PFSK-1 (cell line): ENCODE data around the gene ERVK3-1.

Experiments
- FOXP2 ChIP-seq: optimal IDR thresholded peaks from 2 replicates; pipeline ENCODE3; 2011; ENCODE audit warnings: borderline replicate concordance, control low read depth, inconsistent platforms; ENCODE audit not compliant: insufficient read depth; ENCODE audit errors: extremely low read length, extremely low read depth
- POLR2AphosphoS5 ChIP-seq: IDR thresholded peaks from 2 replicates; pipeline ENCODE4 v1.6.1; 2012; ENCODE audit warnings: low read depth, mild to moderate bottlenecking, control low read depth, low read length, moderate library complexity
- SIN3A ChIP-seq: IDR thresholded peaks from 2 replicates; pipeline ENCODE4 v1.6.1; 2012; ENCODE audit warnings: mild to moderate bottlenecking, low read length, moderate library complexity, borderline replicate concordance; ENCODE audit not compliant: insufficient read depth
- TAF1 ChIP-seq: IDR thresholded peaks from 2 replicates; pipeline ENCODE4 v1.6.1; 2012; ENCODE audit warnings: low read length, control low read depth, borderline replicate concordance; ENCODE audit not compliant: insufficient read depth

DNA sequence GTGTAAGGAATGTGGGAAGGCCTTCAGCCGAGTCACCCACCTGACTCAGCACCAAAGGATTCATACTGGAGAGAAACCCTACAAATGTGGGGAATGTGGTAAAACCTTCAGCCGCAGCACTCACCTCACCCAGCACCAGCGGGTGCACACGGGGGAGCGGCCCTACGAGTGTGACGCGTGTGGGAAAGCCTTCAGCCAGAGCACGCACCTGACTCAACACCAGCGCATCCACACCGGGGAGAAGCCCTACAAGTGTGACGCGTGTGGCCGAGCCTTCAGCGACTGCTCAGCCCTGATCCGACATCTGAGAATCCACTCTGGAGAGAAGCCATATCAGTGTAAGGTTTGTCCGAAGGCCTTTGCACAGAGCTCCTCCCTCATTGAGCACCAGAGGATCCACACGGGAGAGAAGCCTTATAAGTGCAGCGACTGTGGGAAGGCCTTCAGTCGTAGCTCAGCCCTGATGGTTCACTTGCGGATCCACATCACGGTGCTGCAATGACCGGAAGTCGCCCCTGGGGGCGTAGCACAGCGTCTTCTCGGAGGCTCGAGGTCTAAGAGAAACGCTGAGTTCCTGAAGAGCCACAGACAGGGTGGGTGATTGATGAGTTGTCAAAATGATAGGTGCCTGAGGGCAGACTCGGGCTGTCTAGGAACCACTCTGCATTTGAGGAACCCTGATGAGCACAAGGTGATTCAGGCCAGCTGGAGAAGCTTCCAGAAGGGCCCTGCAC, 33.8 kb downstream of the ERVK3-1 start:
- no peak for TF ChIP-seq TAF1
- no peak for TF ChIP-seq FOXP2
- TF ChIP-seq SIN3A: no peak
- no peak for TF ChIP-seq POLR2AphosphoS5
